GM12865 (cell line): ENCODE data around the gene FGD4.

ENCODE experiments used
- DNase-seq: peaks from one replicate; pipeline ENCODE4 v3.0.0; 2010; ENCODE audit warnings: low read depth
- H3K4me3 ChIP-seq: 2 replicates; pipeline ENCODE4 v1.5.1; 2011; ENCODE audit warnings: mild to moderate bottlenecking, low read depth, low read length, control low read depth
- CTCF ChIP-seq: IDR thresholded peaks from 2 replicates; pipeline ENCODE4 v1.5.1; 2011; ENCODE audit warnings: low read length, control low read depth, low read depth, inconsistent platforms; ENCODE audit not compliant: insufficient read depth; ENCODE audit errors: missing control alignments

FGD4 gene

GRCh38 chr12:32497864-32498263 is 98.5 kb downstream of the FGD4 start:
- no peak for TF ChIP-seq CTCF
- H3K4me3 ChIP-seq = no peak overlapping the region
- no peak for DNase-seq

GRCh38 chr12:32499048-32499447 is 99.7 kb downstream of the FGD4 start:
- H3K4me3 ChIP-seq = no peak overlapping the region
- TF ChIP-seq CTCF = no peak
- no peak for DNase-seq

- no peak for TF ChIP-seq CTCF
- no peak for DNase-seq
- H3K4me3 ChIP-seq = no peak overlapping the region
Measured at GRCh38 chr12:32501835-32502333, 102.5 kb downstream of the FGD4 start.

- no peak for TF ChIP-seq CTCF
- no peak overlapping the region for H3K4me3 ChIP-seq
- no peak for DNase-seq
Measured at GRCh38 chr12:32502693-32503502, 103.5 kb downstream of the FGD4 start.

GRCh38 chr12:32503730-32504129 is 104.4 kb downstream of the FGD4 start:
- TF ChIP-seq CTCF = no peak
- no peak overlapping the region for H3K4me3 ChIP-seq
- no peak for DNase-seq

- no peak overlapping the region for H3K4me3 ChIP-seq
- TF ChIP-seq CTCF = no peak
- no peak for DNase-seq
Measured at GRCh38 chr12:32504591-32504990, 105.2 kb downstream of the FGD4 start.
